GM18507 (cell line): Measurements from ENCODE around the gene ACTRT2.

ENCODE experiments used
- DNase-seq: peaks from one replicate; pipeline ENCODE4 v3.0.0; 2011; ENCODE audit warnings: low read depth; ENCODE audit not compliant: insufficient read length; ENCODE audit errors: extremely low spot score
- FAIRE-seq: peaks from 2 replicates; lab custom pipeline; 2011; peaks lifted over from hg19 to GRCh38; lab: Jason Lieb, UNC

ACTRT2 gene

DNA sequence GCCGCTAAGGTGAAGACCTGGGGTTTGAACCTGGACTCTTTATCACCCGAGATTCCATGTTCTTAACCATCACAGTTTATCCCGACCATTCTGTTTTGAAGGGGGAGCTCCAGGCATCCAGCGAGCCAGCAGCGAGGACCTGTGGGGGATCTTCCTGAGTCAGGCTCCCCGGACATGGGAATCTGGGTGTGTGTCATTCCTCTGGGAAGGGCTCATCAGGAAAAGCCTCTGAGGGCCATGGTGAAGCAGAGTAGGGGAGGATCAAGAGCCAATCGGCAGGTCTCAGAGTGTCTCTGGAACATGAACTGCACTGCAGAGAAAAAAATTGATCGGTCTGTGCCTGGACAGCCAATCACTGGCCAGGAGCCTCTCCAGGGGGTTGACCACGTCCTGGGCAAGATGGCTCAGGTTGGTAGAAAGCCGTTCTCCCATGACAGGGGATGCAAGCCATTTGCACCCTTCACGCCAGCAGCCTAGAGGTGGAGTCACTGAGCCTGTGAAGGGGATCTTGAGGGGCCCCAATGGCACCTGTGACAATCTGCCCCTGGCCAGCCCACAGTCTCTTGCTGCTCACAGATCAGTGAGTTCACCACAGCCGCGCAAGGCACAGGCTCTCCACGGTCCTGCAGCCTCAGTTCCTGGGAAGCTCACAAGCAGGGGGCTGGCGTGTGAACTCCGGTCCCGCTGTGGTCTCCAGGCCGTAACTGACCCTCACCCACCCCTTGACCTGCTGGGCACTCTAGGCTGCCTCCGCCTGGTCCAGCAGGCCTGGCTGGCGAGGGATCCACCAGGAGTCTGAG lies 20.4 kb upstream of the ACTRT2 start:
- FAIRE-seq = no peak
- no peak for DNase-seq

DNA sequence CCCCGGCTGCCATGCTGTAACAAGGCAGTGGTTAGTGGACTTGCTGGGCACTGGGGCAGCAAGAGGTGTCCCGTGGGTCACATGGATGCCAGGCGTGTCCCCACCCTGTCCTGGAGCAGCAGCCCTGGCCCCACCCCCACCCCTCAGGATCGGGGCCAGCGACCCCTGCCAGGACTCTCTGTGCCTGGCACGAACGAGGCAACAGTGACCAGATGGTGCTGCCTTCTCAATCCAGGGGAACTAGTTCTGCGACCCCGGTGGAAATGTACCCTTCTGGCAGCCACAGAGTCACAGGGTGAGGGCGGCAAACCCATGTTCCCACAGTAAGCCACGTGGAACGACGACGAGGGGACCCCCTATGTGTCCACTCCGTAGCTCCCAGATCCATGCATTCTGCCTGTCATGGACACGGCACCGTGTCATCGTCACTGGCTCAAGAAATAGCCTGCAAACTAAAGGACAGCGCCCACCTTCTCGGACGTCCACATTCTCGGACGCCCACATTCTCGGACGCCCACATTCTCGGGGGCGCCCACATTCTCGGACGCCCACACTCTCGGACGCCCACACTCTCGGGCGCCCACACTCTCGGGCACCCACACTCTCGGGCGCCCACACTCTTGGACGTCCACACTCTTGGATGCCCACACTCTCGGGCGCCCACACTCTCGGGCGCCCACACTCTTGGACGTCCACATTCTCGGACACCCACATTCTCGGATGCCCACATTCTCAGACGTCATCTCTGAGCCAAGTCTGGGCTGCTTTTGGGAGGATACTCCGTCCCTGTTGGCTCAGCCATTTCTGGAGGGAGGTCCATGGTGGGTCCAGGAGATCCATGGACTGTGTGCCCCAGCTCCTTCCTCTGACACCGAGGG lies 19.6 kb upstream of the ACTRT2 start:
- DNase-seq = no peak
- FAIRE-seq = no peak

DNA sequence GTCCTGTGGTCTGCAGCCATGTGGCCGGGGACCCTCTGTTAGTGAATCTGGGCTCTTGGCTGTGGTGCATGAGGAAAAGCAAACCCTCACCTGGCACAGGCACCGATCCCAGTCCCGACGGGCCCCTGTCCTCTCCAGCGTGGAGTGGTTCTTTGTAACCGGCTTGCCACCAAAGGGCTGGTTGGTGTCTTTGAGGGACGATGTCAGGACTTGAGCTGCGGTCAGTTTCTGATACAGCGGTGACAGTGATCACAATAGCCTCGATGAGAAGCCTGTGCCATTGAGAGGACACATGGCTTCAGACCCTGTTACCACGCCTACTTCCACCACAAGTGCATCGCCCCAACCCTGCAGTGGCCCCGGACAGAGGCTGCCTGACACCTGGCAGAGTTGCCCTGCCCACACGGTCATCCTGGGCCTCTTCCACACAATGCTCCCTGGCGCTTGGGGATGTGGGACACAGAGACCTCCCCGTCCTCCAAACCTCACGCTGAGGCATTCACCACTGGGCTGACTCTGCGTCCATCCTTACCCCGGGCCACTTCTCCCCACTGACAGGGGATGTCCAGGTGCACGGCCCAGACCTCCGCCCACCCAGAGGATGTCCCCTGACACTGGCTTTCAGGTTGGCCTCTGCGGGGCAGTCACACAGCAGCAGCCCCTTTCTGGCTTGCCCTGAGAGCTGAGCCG lies 18.8 kb upstream of the ACTRT2 start:
- DNase-seq (no peak), FAIRE-seq (no peak)

DNA sequence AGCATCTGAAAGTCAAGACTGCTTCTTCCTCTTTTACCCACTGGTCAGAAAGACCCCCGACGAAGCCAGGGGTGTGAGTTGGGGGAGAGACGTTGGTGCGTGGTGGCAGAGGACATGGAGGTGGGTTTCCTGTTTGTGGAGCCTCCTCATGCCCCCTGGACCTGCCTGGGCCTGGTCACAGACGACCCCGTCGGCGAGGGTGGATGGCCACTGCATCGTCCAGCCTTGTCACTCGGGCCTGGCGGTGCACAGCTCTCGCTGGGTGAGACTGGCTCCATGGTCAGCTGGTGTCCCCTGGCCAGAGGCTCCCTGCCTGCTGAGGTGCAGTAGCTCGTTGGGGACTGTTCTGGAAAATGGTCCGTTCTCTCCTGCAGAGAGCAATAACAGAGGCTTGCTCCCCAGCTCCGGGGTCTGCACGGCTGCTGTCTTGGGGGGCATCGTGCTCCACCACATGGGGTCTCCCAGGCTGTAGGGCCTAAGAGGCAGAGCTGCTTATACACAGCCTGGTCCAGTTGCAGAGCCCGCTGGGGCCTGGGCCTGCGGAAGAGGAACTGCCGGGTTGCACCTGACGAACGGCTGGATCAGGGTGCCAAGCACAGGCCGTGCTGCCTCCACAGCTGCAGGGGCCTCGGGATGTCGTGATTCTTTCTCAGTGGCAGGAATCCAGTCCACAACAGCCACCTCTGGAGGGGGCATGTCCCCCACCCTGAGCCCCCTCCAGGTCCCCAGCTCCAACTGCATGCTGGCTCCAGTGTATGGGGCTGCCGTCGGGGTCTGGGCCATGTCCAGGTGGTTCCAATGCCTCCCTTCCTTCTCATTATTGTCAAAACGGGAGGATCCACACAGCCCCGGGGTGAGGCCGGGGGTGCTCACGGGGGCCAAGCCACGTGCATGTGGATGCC lies 18.0 kb upstream of the ACTRT2 start:
- no peak for FAIRE-seq
- no peak for DNase-seq

DNA sequence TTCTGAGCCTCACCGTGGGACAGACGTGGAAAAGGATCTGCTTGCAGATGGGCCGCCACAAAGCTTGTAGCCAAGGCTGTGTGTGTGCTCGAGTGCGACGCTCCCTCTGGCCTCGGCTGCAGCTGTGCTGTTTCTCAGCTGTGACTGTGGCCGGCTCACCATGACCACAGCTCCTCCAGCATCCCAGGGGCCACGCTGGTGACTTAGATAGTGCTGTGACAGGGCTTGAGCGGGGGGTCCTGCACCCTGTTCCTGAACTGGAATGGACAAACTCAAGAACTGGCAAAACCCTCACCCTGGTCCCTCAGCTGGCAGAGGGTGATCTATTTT lies 17.4 kb upstream of the ACTRT2 start:
- no peak for FAIRE-seq

DNA sequence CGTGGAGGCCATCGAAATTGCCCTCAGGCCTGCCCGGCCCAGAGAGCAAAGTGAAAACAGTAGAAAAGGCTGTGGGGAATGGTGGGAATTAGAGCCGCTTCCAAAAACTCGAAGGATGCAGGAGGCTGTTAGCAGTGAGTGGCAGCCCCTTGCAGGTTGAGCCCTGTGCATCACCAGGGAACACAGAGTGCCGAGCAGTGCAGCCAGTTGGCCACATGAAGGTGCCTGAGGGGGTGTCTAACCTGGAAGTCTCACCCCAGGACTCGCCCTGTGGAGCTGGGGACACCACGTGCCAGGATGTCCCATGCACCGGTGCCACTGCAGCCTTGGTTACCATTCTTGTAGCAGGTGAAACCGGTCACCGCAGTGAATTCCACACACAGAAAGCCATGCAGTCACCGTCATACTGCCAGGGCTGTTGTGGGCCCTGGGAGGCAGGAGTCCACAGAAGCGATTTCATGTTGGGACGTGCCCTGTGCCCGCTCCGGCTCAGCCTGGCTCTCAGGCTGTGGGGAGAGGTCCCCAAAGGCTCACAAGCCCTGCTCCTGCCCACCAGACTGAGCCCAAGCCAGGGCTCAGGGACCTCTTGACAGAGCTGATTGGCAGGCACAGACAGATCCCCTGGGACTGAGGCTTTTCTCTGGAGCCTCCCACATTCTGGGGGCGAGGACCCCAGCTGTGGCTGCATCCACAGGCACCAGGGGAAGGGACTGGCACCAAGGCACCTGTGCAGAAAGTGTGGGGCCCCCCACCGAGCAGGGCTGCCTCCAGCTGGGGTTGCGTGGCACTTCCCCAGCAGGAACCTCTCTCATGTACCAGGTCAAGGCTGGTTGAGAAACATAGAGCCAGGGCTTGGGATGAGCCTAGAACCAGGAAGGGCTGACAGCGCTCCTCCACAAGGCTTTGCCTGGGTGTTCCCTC lies 16.7 kb upstream of the ACTRT2 start:
- DNase-seq (no peak), FAIRE-seq (no peak)

More for the DNA sequence above, 17.4 kb upstream of the ACTRT2 start:
- no peak for DNase-seq

DNA sequence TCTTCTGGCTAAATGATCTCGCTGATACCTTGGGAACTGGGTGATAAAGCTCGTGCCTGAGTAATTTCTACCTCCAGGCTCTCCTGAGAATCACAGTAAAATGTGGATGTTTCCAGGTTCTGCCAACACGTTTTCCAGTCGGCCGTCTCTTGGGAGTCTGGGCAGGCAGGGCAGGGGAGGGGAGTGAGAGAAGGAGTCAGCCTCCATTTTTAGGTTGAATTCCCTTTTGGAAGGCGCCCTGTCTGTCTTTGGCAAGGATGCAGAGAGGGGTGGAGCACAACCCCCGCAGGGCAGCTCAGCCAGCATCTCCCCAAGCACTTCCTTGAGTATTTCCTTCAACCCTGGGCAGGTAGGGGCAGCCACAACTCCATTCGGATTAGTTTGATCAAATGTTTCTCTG lies 15.5 kb upstream of the ACTRT2 start:
- FAIRE-seq = no peak

DNA sequence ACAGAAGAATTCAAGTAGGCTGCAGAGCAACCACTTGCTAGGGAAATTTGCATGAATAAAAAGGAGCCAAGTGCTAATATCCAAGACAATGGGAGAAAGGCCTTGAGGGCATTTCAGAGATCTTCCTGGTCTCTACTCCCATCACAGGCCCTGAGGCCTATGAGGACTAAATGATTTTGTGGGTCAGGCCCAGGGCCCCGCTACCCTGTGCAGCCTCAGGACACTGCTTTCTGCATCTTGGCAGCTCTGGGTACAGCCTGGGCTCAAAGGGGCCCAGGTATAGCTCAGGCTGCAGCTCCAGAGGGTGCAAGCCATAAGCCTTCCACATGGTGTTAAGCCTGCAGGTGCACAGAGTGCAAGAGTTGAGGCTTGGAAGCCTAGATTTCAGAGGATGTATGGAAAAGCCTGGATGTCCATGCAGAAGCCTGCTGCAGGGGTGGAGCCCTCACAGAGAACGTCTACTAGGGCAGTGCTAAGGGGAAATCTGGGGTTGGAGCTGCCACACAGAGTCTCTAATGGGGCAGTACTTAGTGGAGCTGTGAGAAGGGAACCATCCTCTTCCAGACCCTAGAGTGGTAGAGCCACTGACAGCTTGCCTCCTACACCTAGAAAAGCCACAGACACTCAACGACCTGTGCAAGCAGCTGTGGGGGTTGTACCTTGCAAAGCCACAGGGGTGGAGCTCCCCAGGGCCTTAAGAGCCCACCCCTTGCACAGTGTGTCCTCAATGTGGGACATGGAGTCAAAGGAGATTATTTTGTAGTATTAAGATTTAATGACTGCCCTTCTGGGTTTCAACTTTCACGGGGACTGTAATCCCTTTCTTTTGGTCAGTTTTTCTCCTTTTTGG lies 13.7 kb upstream of the ACTRT2 start:
- DNase-seq (no peak), FAIRE-seq (no peak)

More for the DNA sequence above, 15.5 kb upstream of the ACTRT2 start:
- no peak for DNase-seq

DNA sequence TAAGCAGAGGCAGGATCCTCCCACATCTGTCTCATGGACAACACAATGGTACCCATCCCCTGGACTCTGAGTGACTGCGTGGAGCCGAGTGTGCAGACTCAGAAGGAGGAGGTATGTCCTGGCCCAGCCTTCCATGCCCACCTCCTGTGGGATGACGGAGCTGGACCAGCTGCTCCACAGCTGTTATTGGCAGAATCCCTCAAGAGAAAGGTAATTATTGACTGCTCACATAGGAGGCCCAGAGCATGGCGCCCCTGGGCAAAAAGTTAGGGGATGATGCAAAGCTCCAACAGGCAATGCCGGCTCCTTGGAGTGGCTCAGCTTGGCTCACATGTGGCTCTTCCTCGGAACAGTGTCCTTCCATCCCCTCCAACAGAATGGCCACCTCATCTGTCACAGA lies 12.2 kb upstream of the ACTRT2 start:
- DNase-seq (no peak), FAIRE-seq (no peak)

DNA sequence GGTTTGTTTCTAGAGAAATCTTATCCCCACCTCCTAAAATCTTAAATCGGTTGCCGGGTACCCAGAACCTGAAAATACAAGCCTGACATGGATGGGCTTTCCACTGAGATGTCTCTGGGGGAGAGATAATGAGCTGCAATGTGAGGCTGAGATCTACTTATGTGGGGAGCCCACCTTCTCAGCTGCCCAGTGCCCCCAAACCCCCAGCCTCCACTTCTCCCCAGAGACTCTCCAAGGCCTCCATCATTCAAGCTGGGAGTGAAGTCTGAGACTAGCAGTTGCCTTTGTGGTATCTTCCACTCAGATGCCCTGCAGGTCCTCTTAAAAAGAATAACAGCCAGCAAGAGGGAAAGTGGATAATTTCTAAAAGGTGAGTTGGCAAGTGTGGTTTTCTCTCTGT lies 11.7 kb upstream of the ACTRT2 start:
- FAIRE-seq = no peak
- DNase-seq = no peak

DNA sequence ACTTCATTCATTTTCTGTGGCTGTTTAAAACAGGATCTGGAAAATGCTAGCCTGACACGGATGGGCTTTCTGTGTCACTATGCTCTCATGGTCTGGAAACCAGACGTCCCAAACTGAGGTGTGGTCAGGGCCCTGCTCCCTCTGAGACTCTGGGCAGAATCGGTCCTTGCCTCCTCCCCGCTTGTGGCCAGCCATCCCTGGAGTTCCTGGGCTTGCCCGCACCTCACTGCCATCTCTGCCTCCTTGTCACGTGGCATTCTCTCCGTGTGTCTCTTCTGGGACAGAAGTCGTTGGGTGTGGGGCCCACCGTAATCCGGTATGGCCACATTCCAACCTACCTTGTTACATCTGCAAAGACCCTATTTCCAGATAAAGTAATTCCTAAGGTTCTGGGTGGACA lies 10.1 kb upstream of the ACTRT2 start:
- DNase-seq = no peak
- FAIRE-seq = no peak

DNA sequence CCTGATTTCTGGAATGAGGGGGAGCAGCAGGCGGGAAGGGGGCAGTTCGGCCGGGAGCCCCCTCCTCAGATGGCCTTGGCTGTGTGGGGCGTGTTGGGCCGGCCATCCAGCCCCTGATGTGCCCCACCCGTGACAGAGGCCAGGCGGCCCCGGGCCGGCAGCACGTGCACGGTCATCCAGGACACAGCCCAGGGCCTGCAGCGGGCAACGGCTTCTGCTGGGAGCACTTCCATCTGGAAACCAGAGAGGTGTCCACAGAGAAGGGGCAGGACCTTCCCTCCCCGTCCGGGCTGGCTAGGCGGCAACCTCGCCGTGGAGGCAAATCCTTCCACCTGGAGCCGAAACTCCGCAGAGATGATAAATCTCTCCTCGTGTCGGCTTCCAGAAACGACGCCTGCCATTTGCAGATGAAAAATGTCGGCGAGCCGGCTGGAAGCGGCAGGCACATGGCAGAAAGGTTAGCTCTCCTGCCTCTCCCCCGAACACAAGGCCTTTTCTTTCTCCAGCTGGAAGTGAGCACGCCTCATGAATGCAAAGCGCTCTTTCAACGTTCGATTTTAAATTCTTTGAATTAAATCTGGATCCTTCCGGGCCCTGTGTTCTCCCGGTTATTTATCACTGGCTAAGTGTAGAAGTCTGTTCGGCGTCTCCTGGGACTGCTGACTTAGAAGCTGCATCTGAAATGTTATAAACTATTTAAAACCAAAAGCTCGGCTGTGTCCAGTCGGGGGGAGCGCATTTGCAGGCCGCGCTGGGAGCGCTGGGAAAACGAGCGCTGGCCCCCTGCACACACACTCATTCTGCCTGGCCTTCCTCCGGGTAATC lies 9.4 kb upstream of the ACTRT2 start:
- FAIRE-seq (no peak), DNase-seq (no peak)

DNA sequence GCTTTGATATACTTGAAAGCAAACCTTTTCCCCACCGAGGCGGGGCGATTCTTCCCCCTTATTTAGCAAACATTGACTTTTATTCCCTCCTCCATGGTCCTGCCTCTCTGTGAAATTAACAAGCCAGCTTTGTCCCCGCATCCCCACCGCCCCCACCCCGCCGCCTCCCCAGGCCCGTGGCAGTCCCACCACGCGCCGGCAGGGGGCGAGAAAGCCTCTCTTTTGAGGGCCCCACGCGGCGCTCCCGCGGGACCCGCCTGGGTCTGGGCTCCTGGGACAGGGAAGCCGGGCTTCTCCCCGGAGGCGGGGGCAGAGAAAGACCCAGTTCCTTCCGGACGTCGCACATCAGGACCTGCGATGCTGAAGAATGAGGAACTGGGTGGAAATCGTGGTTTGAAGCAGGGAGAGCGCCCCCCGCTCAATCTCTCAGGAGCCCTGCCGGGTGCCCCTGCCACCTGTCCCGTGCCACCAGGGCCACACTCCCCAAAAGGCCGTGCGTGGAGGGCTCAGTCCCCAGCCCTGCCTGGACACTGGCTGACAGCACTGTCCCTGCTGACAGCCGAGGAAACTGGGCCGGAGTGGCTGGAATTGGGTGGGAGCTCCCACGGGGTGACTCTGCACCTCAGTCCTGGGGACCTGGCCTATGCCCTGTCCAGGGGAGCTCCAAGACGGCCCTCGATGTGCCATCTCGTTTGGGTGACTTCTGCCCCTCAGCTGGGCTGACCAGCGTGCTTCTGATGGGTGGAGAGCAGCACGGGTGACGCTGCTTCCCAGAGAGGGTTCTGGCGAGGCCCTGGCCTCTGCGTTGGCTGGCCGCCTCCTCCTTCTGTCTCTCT lies 8.6 kb upstream of the ACTRT2 start:
- DNase-seq = peak; percentile 22
- FAIRE-seq = no peak

DNA sequence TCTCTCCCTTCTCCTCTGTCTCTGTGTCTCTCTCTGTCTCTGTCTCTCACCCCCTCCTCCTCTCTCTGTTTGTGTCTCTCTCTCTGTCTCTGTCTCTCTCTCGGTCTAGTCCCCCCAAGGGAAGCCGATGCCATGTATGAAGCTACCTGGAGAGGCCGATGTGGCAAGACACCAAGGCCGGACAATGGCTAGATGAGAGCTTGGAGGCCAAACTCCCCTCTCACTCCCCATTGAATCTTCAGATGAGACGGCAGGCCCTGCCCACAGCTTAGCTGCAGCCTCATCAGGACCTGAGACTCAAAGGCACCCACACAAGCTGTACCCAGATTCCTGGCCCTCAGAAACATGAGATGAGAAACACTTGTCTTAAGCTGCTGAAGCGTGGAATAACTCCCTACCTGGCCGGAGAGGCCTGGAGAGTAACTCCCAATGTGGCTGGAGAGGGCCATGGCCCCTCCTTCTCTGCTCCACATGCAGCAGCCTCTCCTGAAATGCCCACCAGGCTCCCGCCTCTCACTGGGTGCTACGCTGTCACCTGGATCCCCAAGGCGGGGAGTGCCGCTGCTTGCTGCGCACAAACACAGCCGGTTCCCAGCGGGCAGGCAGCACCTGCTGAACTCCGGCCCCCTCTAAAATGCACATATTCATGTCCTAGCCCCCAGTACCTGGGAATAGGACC lies 7.8 kb upstream of the ACTRT2 start:
- no peak for FAIRE-seq
- no peak for DNase-seq

DNA sequence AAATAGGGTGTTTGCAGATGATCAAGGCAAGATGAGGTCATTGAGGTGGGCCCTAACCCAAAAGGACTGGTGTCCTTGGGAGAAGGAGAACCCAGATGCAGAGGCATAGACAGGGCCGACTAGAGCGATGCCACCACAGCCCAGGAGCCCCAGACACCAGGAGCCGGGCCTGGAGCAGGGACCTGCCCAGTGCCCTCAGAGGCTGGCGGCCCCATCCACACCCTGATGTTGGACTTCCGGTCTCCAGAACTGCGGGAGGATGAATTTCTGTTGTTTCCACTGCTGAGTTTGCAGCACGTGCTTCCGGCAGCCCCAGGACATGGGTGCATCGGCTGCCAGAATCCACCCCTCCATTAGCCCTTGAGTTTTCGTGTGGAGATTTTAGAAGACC lies 7.2 kb upstream of the ACTRT2 start:
- DNase-seq = no peak
- no peak for FAIRE-seq
